GM23248 (cell line): Measurements from ENCODE around the gene MRPL58. TPM values are rescaled to one million over a fixed set of nuclear protein-coding genes. Genes with fewer than 3 reads are reported as not detected.
"Not testable (repeated sequence)": the region's sequence is repeated elsewhere in the genome, so short reads cannot be mapped to it uniquely, and the experiment has no call there.

Experiments
- DNase-seq: peaks from one replicate; pipeline ENCODE4 v3.0.0-alpha.2; 2015
- H2AFZ ChIP-seq: fragments of 200-600 bp; sonication (generic); 2 replicates; pipeline ENCODE4 v1.6.1; 2016; ENCODE audit warnings: antibody characterized with exemption
- H3F3A ChIP-seq: fragments of 200-600 bp; sonication (generic); 2 replicates; pipeline ENCODE4 v1.6.1; 2016; ENCODE audit warnings: mild to moderate bottlenecking, antibody characterized with exemption, mixed run types; ENCODE audit not compliant: insufficient read depth
- H3K27ac ChIP-seq: fragments of 200-600 bp; sonication (generic); 2 replicates; pipeline ENCODE4 v1.5.1; 2016; ENCODE audit warnings: mild to moderate bottlenecking
- H3K27me3 ChIP-seq: fragments of 200-600 bp; sonication (generic); replicated peaks from 2 replicates; pipeline ENCODE4 v1.6.1; 2016; ENCODE audit warnings: mild to moderate bottlenecking; ENCODE audit not compliant: insufficient read depth
- H3K36me3 ChIP-seq: fragments of 200-600 bp; sonication (generic); 2 replicates; pipeline ENCODE4 v1.6.1; 2016; ENCODE audit warnings: low read depth, mild to moderate bottlenecking
- H3K4me1 ChIP-seq: fragments of 200-600 bp; sonication (generic); 2 replicates; pipeline ENCODE4 v1.6.1; 2016; ENCODE audit warnings: mild to moderate bottlenecking; ENCODE audit not compliant: insufficient read depth
- H3K4me2 ChIP-seq: fragments of 200-600 bp; sonication (generic); one replicate; pipeline ENCODE4 v1.6.1; 2016; ENCODE audit warnings: mild to moderate bottlenecking; ENCODE audit not compliant: unreplicated experiment
- H3K4me3 ChIP-seq: fragments of 200-600 bp; sonication (generic); 2 replicates; pipeline ENCODE4 v1.5.1; 2016; ENCODE audit warnings: mild to moderate bottlenecking
- H3K79me2 ChIP-seq: fragments of 200-600 bp; sonication (generic); 2 replicates; pipeline ENCODE4 v1.6.1; 2016; ENCODE audit warnings: mild to moderate bottlenecking; ENCODE audit not compliant: insufficient read depth
- H3K9ac ChIP-seq: fragments of 200-600 bp; sonication (generic); 2 replicates; pipeline ENCODE4 v1.6.1; 2016; ENCODE audit warnings: mild to moderate bottlenecking
- H3K9me2 ChIP-seq: fragments of 200-600 bp; sonication (generic); 2 replicates; pipeline ENCODE4 v1.6.1; 2016; ENCODE audit warnings: mixed run types, mild to moderate bottlenecking, moderate library complexity; ENCODE audit not compliant: insufficient read depth
- H3K9me3 ChIP-seq: fragments of 200-600 bp; sonication (generic); one replicate; pipeline ENCODE4 v1.6.1; 2017; ENCODE audit warnings: low read depth
- H4K20me1 ChIP-seq: fragments of 200-600 bp; sonication (generic); 2 replicates; pipeline ENCODE4 v1.6.0; 2016; ENCODE audit not compliant: insufficient read depth
- EZH2 ChIP-seq: fragments of 200-600 bp; sonication (generic); IDR thresholded peaks from 2 replicates; pipeline ENCODE4 v1.6.1; 2018; ENCODE audit warnings: antibody characterized with exemption, mild to moderate bottlenecking; ENCODE audit not compliant: insufficient read depth, poor library complexity, severe bottlenecking
- EZH2phosphoT487 ChIP-seq: fragments of 200-600 bp; sonication (generic); IDR thresholded peaks from 2 replicates; pipeline ENCODE4 v1.6.1; 2018; ENCODE audit warnings: antibody characterized with exemption, moderate library complexity, mild to moderate bottlenecking, low read depth; ENCODE audit not compliant: insufficient read depth
- WGBS, 2 experiments: methylation state at CpG; one replicate each; pipeline ENCODE4 v1.1.6; 2015 to 2017; ENCODE audit warnings: low lambda C conversion rate in 2 of 2, low coverage in 1 of 2; ENCODE audit errors: missing lambda C conversion rate in 2 of 2; 5-methylcytosine and 5-hydroxymethylcytosine counted together
- in situ Hi-C: fragments of 300-500 bp; cut with MboI; formaldehyde crosslinking; loops from 2 replicates; pipeline ENCODE4 v1.15.0; 2020
- polyA plus RNA-seq: library from polyadenylated mRNA; unstranded; fragments of >200 nt; fragmentation: Nextera tagmentation; extraction: Ambion mirVana; gene quantifications from 2 replicates; pipeline ENCODE4 v1.2.1, GENCODE V29; 2016
- total RNA-seq: library from RNA; depleted of rRNA; stranded (reverse); fragments of >200 nt; shearing (Covaris generic); gene quantifications from 2 replicates; pipeline ENCODE4 v1.2.3, GENCODE V29; 2014

MRPL58 gene
- total and polyA plus RNA-seq, 2 experiments from 2014 or later, result 35.6 to 41.5 TPM

DNA sequence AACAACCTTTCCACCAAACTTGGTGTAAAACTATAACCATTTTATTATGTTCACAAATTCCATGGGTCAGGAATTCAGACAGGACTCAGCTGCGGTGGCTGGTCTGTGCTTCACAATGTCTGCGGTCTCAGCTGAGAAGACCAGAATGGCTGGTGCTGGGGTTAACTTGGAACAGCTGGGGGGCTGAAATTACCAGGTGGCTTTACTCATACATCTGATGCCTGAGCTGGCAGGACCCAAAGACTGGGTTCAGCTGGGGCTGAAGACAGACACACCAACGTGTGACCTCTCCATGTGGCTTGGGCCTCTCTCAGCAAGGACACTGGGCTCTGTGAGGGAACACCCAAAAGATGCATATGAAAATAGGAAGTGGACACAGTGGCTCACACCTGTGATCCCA, 34.2 kb upstream of the MRPL58 start:
- 70 to 73% methylated on average over 3 of the region's 3 CpGs for WGBS, 2 experiments
- Histone ChIP-seq H3K79me2 (no peaks in the 10 kb centered on the region), H3F3A (peaks cover 6% of the 10 kb centered on the region; the same call in 1 of the 2 replicates), H3K4me1 (0 out of 2 replicates have a peak, but pooled peaks cover 5% of the 10 kb centered on the region), H3K9me2 (no peaks in the 10 kb centered on the region), H3K4me3 (no peak overlapping the region), H4K20me1 (no peaks in the 10 kb centered on the region), H3K9me3 (no peaks in the 10 kb centered on the region), H3K36me3 (no peaks in the 10 kb centered on the region), H3K27me3 (peaks cover 18% of the 10 kb centered on the region), H3K9ac (no peak overlapping the region), H3K27ac (no peak overlapping the region), H2AFZ (no peak overlapping the region), H3K4me2 (no peak overlapping the region)
- in situ Hi-C loops, result no loop called here
- DNase-seq, result no peak
- TF ChIP-seq EZH2phosphoT487 (no peak), EZH2 (no peak)

DNA sequence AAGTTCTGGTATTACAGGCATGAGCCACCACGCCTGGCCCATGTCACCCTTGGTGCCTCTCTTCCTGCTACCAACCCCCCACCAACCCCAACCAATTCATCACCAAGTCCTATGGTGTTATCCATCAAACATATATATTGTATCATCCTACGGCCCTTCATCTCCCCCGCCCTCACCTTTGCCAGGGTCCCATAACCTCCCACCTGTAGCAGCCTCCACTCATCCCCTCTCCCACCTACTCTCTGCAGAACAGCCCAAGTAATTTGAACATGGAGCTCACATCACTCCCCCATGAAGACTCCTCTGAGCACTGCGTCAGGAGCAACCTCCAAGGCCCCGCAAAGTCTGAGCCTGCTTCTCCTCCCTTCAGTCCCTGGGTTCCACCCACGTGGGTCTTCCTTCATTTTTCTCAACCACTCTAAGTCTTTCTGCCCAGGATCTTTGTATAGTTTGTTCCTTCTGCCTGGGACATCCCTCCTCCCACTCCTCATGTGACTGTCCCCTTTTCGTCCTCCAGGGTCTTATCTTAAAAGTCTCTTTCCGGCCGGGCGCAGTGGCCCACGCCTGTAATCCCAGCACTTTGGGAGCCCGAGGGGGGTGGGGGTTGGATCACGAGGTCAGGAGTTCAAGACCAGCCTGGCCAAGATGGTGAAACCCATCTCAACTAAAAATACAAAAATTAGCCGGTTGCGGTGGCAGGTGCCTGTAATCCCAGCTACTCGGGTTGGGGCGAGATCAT, 32.9 kb upstream of the MRPL58 start:
- 70% methylated on average over 17 of the region's 17 CpGs for WGBS, 2 experiments
- Histone ChIP-seq H3K79me2 (no peaks in the 10 kb centered on the region), H4K20me1 (no peaks in the 10 kb centered on the region), H3F3A (peaks cover 8% of the 10 kb centered on the region; the same call in 1 of the 2 replicates), H3K27me3 (peaks cover 6% of the 10 kb centered on the region), H3K36me3 (no peaks in the 10 kb centered on the region), H3K4me2 (no peak overlapping the region), H3K9me3 (no peaks in the 10 kb centered on the region), H3K9me2 (no peaks in the 10 kb centered on the region), H3K9ac (no peak overlapping the region), H3K4me1 (0 out of 2 replicates have a peak, but pooled peaks cover 5% of the 10 kb centered on the region), H2AFZ (no peak overlapping the region), H3K4me3 (no peak overlapping the region), H3K27ac (no peak overlapping the region)
- in situ Hi-C loops, result no loop called here
- DNase-seq, result no peak
- no peak for TF ChIP-seq EZH2

DNA sequence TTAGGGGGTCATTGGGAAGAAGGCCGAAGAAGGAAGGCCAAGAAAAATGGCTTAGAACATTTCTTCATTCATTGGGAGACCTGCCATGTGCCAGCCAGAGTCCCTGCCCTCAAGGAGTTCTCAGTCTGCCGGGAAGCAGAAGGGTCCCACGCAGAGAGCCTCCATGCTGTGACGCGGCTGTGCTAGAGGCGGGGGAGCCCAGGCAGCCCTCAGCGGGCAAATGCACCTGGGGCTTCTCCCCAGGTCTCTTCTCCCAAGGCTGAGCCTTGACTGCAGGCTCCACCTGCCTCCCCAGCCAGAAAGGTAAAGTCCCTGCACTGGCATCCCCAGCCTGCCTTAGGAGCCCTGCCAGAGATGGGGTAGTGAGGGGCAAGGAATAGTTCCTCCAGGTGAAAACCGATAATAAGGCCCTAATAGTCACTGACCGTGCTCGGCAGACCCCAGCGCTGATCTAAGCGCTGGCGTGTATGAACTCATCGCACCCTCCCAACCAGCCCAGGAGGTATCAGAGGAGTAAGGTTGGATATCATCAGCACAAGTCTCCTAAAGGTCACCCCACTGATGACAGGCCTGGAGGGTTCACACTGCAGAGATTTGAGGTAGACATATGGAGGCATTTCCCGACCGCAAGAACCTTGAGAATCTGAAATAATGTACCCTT, 31.0 kb upstream of the MRPL58 start:
- Histone ChIP-seq H3K36me3 (no peaks in the 10 kb centered on the region), H2AFZ (peak overlapping the region; percentile 88), H3K4me2 (peak overlapping the region; percentile 82), H3K9me3 (no peaks in the 10 kb centered on the region), H3K27me3 (no peaks in the 10 kb centered on the region), H3K79me2 (no peaks in the 10 kb centered on the region), H3K4me3 (peak overlapping the region; percentile 74), H3K27ac (peak overlapping the region; percentile 44), H3K4me1 (0 out of 2 replicates have a peak, but pooled peaks cover 5% of the 10 kb centered on the region), H3K9me2 (no peaks in the 10 kb centered on the region), H3K9ac (peak overlapping the region; percentile 83), H3F3A (peaks cover 9% of the 10 kb centered on the region), H4K20me1 (no peaks in the 10 kb centered on the region)
- in situ Hi-C loops, result no loop called here
- WGBS, 2 experiments, result 40% methylated on average over 16 of the region's 16 CpGs
- no peak for DNase-seq
- TF ChIP-seq EZH2 (no peak), EZH2phosphoT487 (no peak)

DNA sequence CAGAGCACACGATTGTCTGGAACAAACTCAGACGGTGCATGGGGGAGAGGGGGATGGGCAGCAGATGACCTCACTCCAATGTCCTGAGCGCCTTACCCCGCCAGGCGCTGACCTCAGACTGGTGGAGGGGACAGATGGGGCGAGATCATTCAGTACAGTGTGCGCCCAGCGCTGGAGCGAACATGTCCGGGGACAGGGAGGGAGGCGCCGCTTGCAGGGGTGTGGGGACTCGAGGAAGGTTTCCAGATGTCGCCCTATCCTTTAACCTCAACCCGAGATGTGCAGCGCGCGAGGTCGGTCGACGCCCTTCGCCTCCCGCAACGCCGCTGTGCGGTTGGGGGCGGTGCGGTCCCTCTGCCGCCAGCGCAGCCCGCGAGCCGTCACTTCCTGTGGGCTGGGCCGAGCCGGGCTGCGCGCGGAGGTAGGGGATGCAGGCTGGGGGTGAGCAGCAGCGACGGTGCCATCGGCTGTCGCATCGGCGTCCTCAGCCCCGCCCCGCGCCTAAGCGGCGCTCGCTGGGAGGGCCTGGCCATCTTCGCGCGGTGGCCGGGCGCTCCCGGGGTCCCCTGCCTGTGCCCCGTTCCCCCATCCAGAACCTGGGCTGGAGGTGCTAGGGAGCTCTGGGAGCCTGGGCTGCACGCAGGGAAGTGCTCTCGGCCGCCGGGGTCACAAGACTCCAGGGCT, 30.3 kb upstream of the MRPL58 start:
- H3K4me2 ChIP-seq, result peak overlapping the region; percentile 82
- peak overlapping the region; percentile 88 for H2AFZ ChIP-seq
- no peaks in the 10 kb centered on the region for H3K9me2 ChIP-seq
- H3F3A ChIP-seq, result peaks cover 16% of the 10 kb centered on the region
- peak overlapping the region; percentile 44 for H3K27ac ChIP-seq
- no peaks in the 10 kb centered on the region for H3K36me3 ChIP-seq
- H3K4me1 ChIP-seq, result peaks cover 10% of the 10 kb centered on the region; the same call in 1 of the 2 replicates
- H3K9ac ChIP-seq, result peak overlapping the region; percentile 83
- WGBS, 2 experiments, result 2 to 4% methylated on average over 31 to 51 of the region's 61 CpGs
- peak; percentile 79 for DNase-seq
- H3K4me3 ChIP-seq, result peak overlapping the region; percentile 74
- no peaks in the 10 kb centered on the region for H3K79me2 ChIP-seq
- TF ChIP-seq EZH2 (no peak), EZH2phosphoT487 (no peak)
- no peaks in the 10 kb centered on the region for H3K27me3 ChIP-seq
- in situ Hi-C loops, result no loop called here
- no peaks in the 10 kb centered on the region for H3K9me3 ChIP-seq
- no peaks in the 10 kb centered on the region for H4K20me1 ChIP-seq

DNA sequence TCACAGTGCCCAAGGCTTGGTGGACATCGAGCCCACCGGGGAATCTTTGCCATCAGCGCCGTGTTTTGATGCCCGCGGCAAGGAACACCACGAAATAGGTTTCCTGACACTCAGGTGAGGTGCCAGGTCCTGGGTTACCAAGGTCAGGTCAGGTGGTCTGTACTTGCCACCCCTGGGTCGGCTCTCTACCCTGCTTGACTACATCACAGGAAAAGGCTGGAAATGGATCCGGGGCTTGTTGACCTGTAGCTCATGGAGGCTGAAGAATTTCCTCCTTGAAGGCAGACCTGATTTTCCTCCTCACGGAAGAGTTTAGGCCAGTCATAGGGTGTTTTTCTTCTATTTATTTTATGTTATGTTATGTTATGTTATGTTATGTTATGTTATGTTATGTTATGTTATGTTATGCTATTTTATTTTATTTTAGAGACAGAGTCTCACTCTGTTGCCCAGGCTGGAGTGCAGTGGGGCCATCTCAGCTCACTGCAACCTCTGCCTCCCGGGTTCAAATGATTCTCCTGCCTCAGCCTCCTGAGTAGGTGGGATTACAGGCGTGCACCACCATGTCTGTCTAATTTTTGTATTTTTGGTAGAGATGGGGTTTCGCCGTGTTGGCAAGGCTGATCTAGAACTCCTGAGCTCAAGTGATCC, 29.7 kb upstream of the MRPL58 start:
- Histone ChIP-seq H3K9ac (peak overlapping the region; percentile 83), H3F3A (peaks cover 17% of the 10 kb centered on the region), H3K4me3 (peak overlapping the region; percentile 74), H2AFZ (peak overlapping the region; percentile 88), H3K27ac (peak overlapping the region; percentile 44), H3K4me2 (peak overlapping the region; percentile 82)
- peak; percentile 27 for DNase-seq
- in situ Hi-C loops, H3K79me2 ChIP-seq, H3K9me3 ChIP-seq, H3K9me2 ChIP-seq, H3K4me1 ChIP-seq, H3K36me3 ChIP-seq, H3K27me3 ChIP-seq, H4K20me1 ChIP-seq: not testable (repeated sequence)
- 49 to 52% methylated on average over 14 of the region's 14 CpGs for WGBS, 2 experiments
